ENCODE measurements around the gene RFX6. TPM values are rescaled to one million over a fixed set of nuclear protein-coding genes. Genes with fewer than 3 reads are reported as not detected.

The RFX6 gene
- total and polyA plus RNA-seq, 4 donors = 0.01 to 1.5 TPM; not detected in 2

- peak in 2 of 3 donors; percentile 55 to 57 for DNase-seq
- WGBS, 2 donors = 82% methylated on average over 5 of the region's 5 CpGs
- Histone ChIP-seq H3K27ac (ENCODE audit: low read depth in 1 of 2, low read length in 1 of 2) (no peak overlapping the region), H3K4me3 (no peak overlapping the region), H3K9ac (ENCODE audit: insufficient read depth in 1 of 2, low read length in 2 of 2) (no peak overlapping the region), H3K4me1 (ENCODE audit: control insufficient read depth in 5 of 5, insufficient read depth in 5 of 5, low read length in 5 of 5) (peaks cover 0 to 14% (median 5%) of the 10 kb centered on the region in 5 donors), H3K9me3 (ENCODE audit: control insufficient read depth in 4 of 4, insufficient read depth in 3 of 4, low read length in 3 of 4) (no peaks in the 10 kb centered on the region), H3K36me3 (ENCODE audit: control insufficient read depth in 4 of 4, insufficient read depth in 4 of 4, low read length in 4 of 4) (no peaks in the 10 kb centered on the region), H3K27me3 (ENCODE audit: control insufficient read depth in 3 of 3, insufficient read depth in 3 of 3, low read length in 2 of 3) (no peaks in the 10 kb centered on the region)
- no peak for TF ChIP-seq CTCF (IDR thresholded peaks at IDR 0.05; ENCODE audit: control extremely low read depth, extremely low read depth)
- no peak for ATAC-seq (ENCODE audit: insufficient read depth, low FRiP score)
Measured at GRCh38 chr6:116836606-116837342, 40.3 kb upstream of the RFX6 start.

GRCh38 chr6:116840091-116840490 lies 37.0 kb upstream of the RFX6 start:
- H3K4me1 ChIP-seq (ENCODE audit: control insufficient read depth in 5 of 5, insufficient read depth in 5 of 5, low read length in 5 of 5) = peaks cover 0 to 35% (median 5%) of the 10 kb centered on the region in 5 donors
- H3K27me3 ChIP-seq (ENCODE audit: control insufficient read depth in 3 of 3, insufficient read depth in 3 of 3, low read length in 2 of 3) = no peaks in the 10 kb centered on the region
- no peak overlapping the region for H3K4me3 ChIP-seq
- H3K9ac ChIP-seq (ENCODE audit: insufficient read depth in 1 of 2, low read length in 2 of 2) = no peak overlapping the region
- H3K9me3 ChIP-seq (ENCODE audit: control insufficient read depth in 4 of 4, insufficient read depth in 3 of 4, low read length in 3 of 4) = no peaks in the 10 kb centered on the region
- no peak overlapping the region for H3K27ac ChIP-seq (ENCODE audit: low read depth in 1 of 2, low read length in 1 of 2)
- no peak for ATAC-seq (ENCODE audit: insufficient read depth, low FRiP score)
- no peak for DNase-seq
- no peaks in the 10 kb centered on the region for H3K36me3 ChIP-seq (ENCODE audit: control insufficient read depth in 4 of 4, insufficient read depth in 4 of 4, low read length in 4 of 4)
- WGBS, 2 donors = 66 to 69% methylated on average over 2 of the region's 2 CpGs
- no peak for TF ChIP-seq CTCF (IDR thresholded peaks at IDR 0.05; ENCODE audit: control extremely low read depth, extremely low read depth)

- DNase-seq = peak in 2 of 3 donors; percentile 91 to 92
- WGBS, 2 donors = 30 to 67% methylated on average over 1 of the region's 1 CpG
Measured at GRCh38 chr6:116842459-116842858, 34.6 kb upstream of the RFX6 start.

More at GRCh38 chr6:116842459-116842858, 34.6 kb upstream of the RFX6 start:
- TF ChIP-seq CTCF (IDR thresholded peaks at IDR 0.05; ENCODE audit: control extremely low read depth, extremely low read depth) = no peak
- Histone ChIP-seq H3K36me3 (ENCODE audit: control insufficient read depth in 4 of 4, insufficient read depth in 4 of 4, low read length in 4 of 4) (no peaks in the 10 kb centered on the region), H3K27ac (ENCODE audit: low read depth in 1 of 2, low read length in 1 of 2) (no peak overlapping the region), H3K4me1 (ENCODE audit: control insufficient read depth in 5 of 5, insufficient read depth in 5 of 5, low read length in 5 of 5) (peaks cover 0 to 28% (median 5%) of the 10 kb centered on the region in 5 donors), H3K9me3 (ENCODE audit: control insufficient read depth in 4 of 4, insufficient read depth in 3 of 4, low read length in 3 of 4) (no peaks in the 10 kb centered on the region), H3K27me3 (ENCODE audit: control insufficient read depth in 3 of 3, insufficient read depth in 3 of 3, low read length in 2 of 3) (no peaks in the 10 kb centered on the region), H3K9ac (ENCODE audit: insufficient read depth in 1 of 2, low read length in 2 of 2) (no peak overlapping the region), H3K4me3 (no peak overlapping the region)
- ATAC-seq (ENCODE audit: insufficient read depth, low FRiP score) = no peak
